H9 (cell line): ENCODE measurements around the gene ARHGAP22. TPM values are rescaled to one million over a fixed set of nuclear protein-coding genes. Genes with fewer than 3 reads are reported as not detected.

Experiments
- DNase-seq: peaks from one replicate; pipeline ENCODE4 v3.0.0-alpha.2; 2017
- H2AFZ ChIP-seq: one replicate; pipeline ENCODE4 v1.6.1; 2013; ENCODE audit warnings: mild to moderate bottlenecking, low read length, control low read depth, moderate library complexity
- H2AK5ac ChIP-seq: 2 replicates; pipeline ENCODE4 v1.6.1; 2013; ENCODE audit warnings: low read length, control low read depth, mixed read lengths; ENCODE audit not compliant: insufficient read length
- H2BK120ac ChIP-seq: one replicate; pipeline ENCODE4 v1.6.1; 2013; ENCODE audit warnings: low read depth, mild to moderate bottlenecking, low read length, control low read depth, inconsistent platforms; ENCODE audit not compliant: poor library complexity, severe bottlenecking
- H2BK12ac ChIP-seq: 2 replicates; pipeline ENCODE4 v1.6.1; 2013; ENCODE audit warnings: low read length, control low read depth, mixed read lengths, low read depth; ENCODE audit not compliant: insufficient read length
- H2BK15ac ChIP-seq: 2 replicates; pipeline ENCODE4 v1.6.1; 2013; ENCODE audit warnings: low read depth, low read length, control low read depth
- H2BK20ac ChIP-seq: one replicate; pipeline ENCODE4 v1.6.1; 2013; ENCODE audit warnings: low read depth, mild to moderate bottlenecking, low read length, control low read depth, inconsistent platforms; ENCODE audit not compliant: poor library complexity, severe bottlenecking
- H2BK5ac ChIP-seq: 2 replicates; pipeline ENCODE4 v1.6.1; 2013; ENCODE audit warnings: low read length, control low read depth, mixed read lengths; ENCODE audit not compliant: insufficient read length
- H3K14ac ChIP-seq: 2 replicates; pipeline ENCODE4 v1.6.1; 2013; ENCODE audit warnings: low read length, control low read depth; ENCODE audit not compliant: insufficient read depth
- H3K18ac ChIP-seq: 2 replicates; pipeline ENCODE4 v1.6.1; 2013; ENCODE audit warnings: low read depth, mild to moderate bottlenecking, mixed read lengths, low read length, control low read depth; ENCODE audit not compliant: insufficient read length
- H3K23ac ChIP-seq: 2 replicates; pipeline ENCODE4 v1.6.1; 2013; ENCODE audit warnings: low read length, control low read depth, mixed read lengths, low read depth; ENCODE audit not compliant: insufficient read length
- H3K23me2 ChIP-seq: 2 replicates; pipeline ENCODE4 v1.6.1; 2013; ENCODE audit warnings: low read depth, mild to moderate bottlenecking, mixed read lengths, low read length, control low read depth; ENCODE audit not compliant: insufficient read length, poor library complexity, severe bottlenecking
- H3K27ac ChIP-seq: 2 replicates; pipeline ENCODE4 v1.5.1; 2013; ENCODE audit warnings: low read length, control low read depth, mixed read lengths, low read depth; ENCODE audit not compliant: insufficient read length
- H3K27me3 ChIP-seq: 2 replicates; pipeline ENCODE4 v1.6.1; 2013; ENCODE audit warnings: low read length, control low read depth, inconsistent platforms; ENCODE audit not compliant: insufficient read depth
- H3K4ac ChIP-seq: 2 replicates; pipeline ENCODE4 v1.6.1; 2013; ENCODE audit warnings: low read depth, mild to moderate bottlenecking, control low read depth, inconsistent platforms, low read length, moderate library complexity
- H3K4me1 ChIP-seq: 2 replicates; pipeline ENCODE4 v1.6.1; 2013; ENCODE audit warnings: low read length, control low read depth, inconsistent platforms; ENCODE audit not compliant: insufficient read depth
- H3K4me2 ChIP-seq: 2 replicates; pipeline ENCODE4 v1.6.1; 2013; ENCODE audit warnings: low read length, control low read depth, mixed read lengths; ENCODE audit not compliant: insufficient read length, insufficient read depth
- H3K56ac ChIP-seq: 2 replicates; pipeline ENCODE4 v1.6.1; 2013; ENCODE audit warnings: low read depth, mild to moderate bottlenecking, mixed read lengths, low read length, control low read depth; ENCODE audit not compliant: insufficient read length
- H3K79me1 ChIP-seq: 2 replicates; pipeline ENCODE4 v1.6.1; 2013; ENCODE audit warnings: low read depth, mild to moderate bottlenecking, moderate library complexity, low read length, control low read depth, inconsistent platforms; ENCODE audit not compliant: insufficient read depth, poor library complexity, severe bottlenecking
- H3K79me2 ChIP-seq: 2 replicates; pipeline ENCODE4 v1.6.1; 2013; ENCODE audit warnings: low read length, control low read depth, inconsistent platforms; ENCODE audit not compliant: insufficient read depth
- H3K9ac ChIP-seq: 2 replicates; pipeline ENCODE4 v1.6.1; 2013; ENCODE audit warnings: low read length, control low read depth, mixed read lengths; ENCODE audit not compliant: insufficient read length; ENCODE audit errors: extremely low read depth
- H3K9me3 ChIP-seq: one replicate; pipeline ENCODE4 v1.6.1; 2013; ENCODE audit warnings: low read depth, low read length, inconsistent platforms; ENCODE audit not compliant: control insufficient read depth
- H3T11ph ChIP-seq: one replicate; pipeline ENCODE4 v1.6.1; 2013; ENCODE audit warnings: mild to moderate bottlenecking, low read length, control low read depth, inconsistent platforms
- H4K20me1 ChIP-seq: one replicate; pipeline ENCODE4 v1.6.1; 2013; ENCODE audit not compliant: control insufficient read depth, insufficient read length, insufficient read depth
- H4K5ac ChIP-seq: 2 replicates; pipeline ENCODE4 v1.6.1; 2013; ENCODE audit warnings: low read depth, mild to moderate bottlenecking, mixed read lengths, low read length, control low read depth; ENCODE audit not compliant: insufficient read length
- H4K8ac ChIP-seq: replicated peaks from 2 replicates; pipeline ENCODE4 v1.6.1; 2013; ENCODE audit warnings: low read length, control low read depth, mixed read lengths, low read depth; ENCODE audit not compliant: insufficient read length
- H4K91ac ChIP-seq: 2 replicates; pipeline ENCODE4 v1.6.1; 2013; ENCODE audit warnings: low read depth, mild to moderate bottlenecking, moderate library complexity, mixed read lengths, low read length, control low read depth; ENCODE audit not compliant: insufficient read length
- H3K27ac Mint-ChIP-seq, 3 experiments: 2 replicates in 2 of 3; 3 replicates in 1 of 3; pipeline ENCODE4 v1.8.0; 2020 to 2021; ENCODE audit warnings: mixed read lengths in 3 of 3, mild to moderate bottlenecking in 1 of 3, moderate library complexity in 1 of 3
- H3K27me3 Mint-ChIP-seq: 2 replicates; pipeline ENCODE4 v1.8.0; 2021; ENCODE audit warnings: low read depth, mild to moderate bottlenecking, moderate library complexity, mixed read lengths
- H3K36me3 Mint-ChIP-seq, 3 experiments: 2 replicates in 2 of 3; 3 replicates in 1 of 3; pipeline ENCODE4 v1.8.0; 2020 to 2021; ENCODE audit warnings: low read depth in 3 of 3, mixed read lengths in 3 of 3; ENCODE audit not compliant: insufficient read depth in 1 of 3
- H3K4me1 Mint-ChIP-seq, 2 experiments: 2 replicates each; pipeline ENCODE4 v1.8.0; 2020; ENCODE audit warnings: mixed read lengths in 2 of 2
- H3K4me3 Mint-ChIP-seq, 2 experiments: 2 replicates in 1 of 2; 3 replicates in 1 of 2; pipeline ENCODE4 v1.8.0; 2020 to 2021; ENCODE audit warnings: mild to moderate bottlenecking in 2 of 2, mixed read lengths in 2 of 2, moderate library complexity in 1 of 2
- H3K9me3 Mint-ChIP-seq, 2 experiments: 2 replicates in 1 of 2; 3 replicates in 1 of 2; pipeline ENCODE4 v1.8.0; 2020; ENCODE audit warnings: mild to moderate bottlenecking in 2 of 2, mixed read lengths in 2 of 2, moderate library complexity in 1 of 2
- CTCF ChIP-seq: fragments of 200-600 bp; sonication (generic); conservative IDR thresholded peaks from 3 replicates; pipeline ENCODE4 v1.8.0; 2021; ENCODE audit warnings: antibody characterized with exemption, mild to moderate bottlenecking
- WGBS: extraction: QIAGEN DNeasy Blood & Tissue Kit; methylation state at CpG from one replicate; pipeline ENCODE4 v1.1.7; 2013; ENCODE audit warnings: missing lambda C conversion rate, low lambda C conversion rate, mixed read lengths; ENCODE audit not compliant: insufficient read length; ENCODE audit errors: extremely low coverage; 5-methylcytosine and 5-hydroxymethylcytosine counted together
- total RNA-seq: library from RNA; stranded (reverse); gene quantifications from 2 replicates; pipeline ENCODE4 v1.2.1, GENCODE V29; 2021

The ARHGAP22 gene
- total RNA-seq, 1 experiment from 2014 or later: 7.4 TPM

- Histone ChIP-seq H3K27me3 (no peaks in the 10 kb centered on the region), H3K27ac (no peak overlapping the region), H3K4ac (no peak overlapping the region), H2BK120ac (no peak overlapping the region), H3K79me1 (no peaks in the 10 kb centered on the region), H3K14ac (no peak overlapping the region), H3K56ac (no peak overlapping the region), H4K8ac (no peak overlapping the region), H3K23me2 (no peaks in the 10 kb centered on the region), H4K20me1 (no peaks in the 10 kb centered on the region), H2BK12ac (no peak overlapping the region), H3K18ac (no peak overlapping the region), H3K79me2 (no peaks in the 10 kb centered on the region), H3K9me3 (no peaks in the 10 kb centered on the region), H4K5ac (no peak overlapping the region), H4K91ac (no peak overlapping the region), H2AFZ (no peak overlapping the region), H2BK15ac (no peak overlapping the region), H3K9ac (no peak overlapping the region), H3T11ph (no peak overlapping the region), H2BK20ac (no peak overlapping the region), H3K4me1 (no peaks in the 10 kb centered on the region), H2BK5ac (no peak overlapping the region), H3K4me2 (no peak overlapping the region), H2AK5ac (no peak overlapping the region), H3K23ac (no peak overlapping the region)
- Mint-ChIP-seq H3K27ac (no peak overlapping the region; a peak in 2 of 7 replicates), H3K36me3 (peaks cover 0 to 1% (median 1%) of the 10 kb centered on the region in 3 experiments; a peak in 3 of 7 replicates), H3K4me1 (peaks cover 14 to 27% of the 10 kb centered on the region in 2 experiments; a peak in 3 of 4 replicates), H3K9me3 (no peaks in the 10 kb centered on the region), H3K4me3 (no peak overlapping the region), H3K27me3 (no peaks in the 10 kb centered on the region)
- no CpG with 5 or more reads among the region's 5 CpGs for WGBS
- peak; percentile 10 for DNase-seq
- no peak for TF ChIP-seq CTCF
These were observed 146.8 kb downstream of the ARHGAP22 start for GRCh38 chr10:48457949-48458661.
